HG02798 (cell line): ENCODE results near the gene CAPN7.

Experiments used
- ATAC-seq: cut with Tn5 transposase; IDR thresholded peaks from one replicate; pipeline ENCODE4 v1.9.1; 2021; ENCODE audit warnings: mild to moderate bottlenecking; ENCODE audit not compliant: unreplicated experiment, poor library complexity

Gene CAPN7

GRCh38 chr3:15241341-15241740, 35.3 kb downstream of the CAPN7 start:
- no peak for ATAC-seq

GRCh38 chr3:15243822-15244482, 37.9 kb downstream of the CAPN7 start:
- no peak for ATAC-seq

GRCh38 chr3:15246186-15246585, 40.1 kb downstream of the CAPN7 start:
- ATAC-seq, result no peak

- no peak for ATAC-seq
Observed at GRCh38 chr3:15253023-15253697, 47.1 kb downstream of the CAPN7 start.

GRCh38 chr3:15255215-15255614, 49.2 kb downstream of the CAPN7 start:
- no peak for ATAC-seq

- no peak for ATAC-seq
Observed at GRCh38 chr3:15256861-15257341, 50.9 kb downstream of the CAPN7 start.

- ATAC-seq, result no peak
Observed at GRCh38 chr3:15258720-15259119, 52.7 kb downstream of the CAPN7 start.

GRCh38 chr3:15260531-15260930, 54.5 kb downstream of the CAPN7 start:
- ATAC-seq, result no peak

GRCh38 chr3:15261274-15261673, 55.2 kb downstream of the CAPN7 start:
- ATAC-seq, result no peak

- no peak for ATAC-seq
Observed at GRCh38 chr3:15262021-15262420, 56.0 kb downstream of the CAPN7 start.

- ATAC-seq, result no peak
Observed at GRCh38 chr3:15263120-15263519, 57.1 kb downstream of the CAPN7 start.

GRCh38 chr3:15263926-15264325, 57.9 kb downstream of the CAPN7 start:
- no peak for ATAC-seq

GRCh38 chr3:15264486-15264885, 58.4 kb downstream of the CAPN7 start:
- ATAC-seq, result no peak

- no peak for ATAC-seq
Observed at GRCh38 chr3:15265655-15266509, 59.8 kb downstream of the CAPN7 start.

GRCh38 chr3:15266510-15267376, 60.7 kb downstream of the CAPN7 start:
- ATAC-seq, result no peak

GRCh38 chr3:15267502-15267901, 61.5 kb downstream of the CAPN7 start:
- ATAC-seq, result no peak

GRCh38 chr3:15268033-15268631, 62.1 kb downstream of the CAPN7 start:
- ATAC-seq, result peak; percentile 50

- ATAC-seq, result peak; percentile 71
Observed at GRCh38 chr3:15269091-15269989, 63.3 kb downstream of the CAPN7 start.

GRCh38 chr3:15271030-15271429, 65.0 kb downstream of the CAPN7 start:
- ATAC-seq, result no peak
